Measurements from ENCODE around the gene PPP1R12B.
"Not testable (repeated sequence)": the region's sequence is repeated elsewhere in the genome, so short reads cannot be mapped to it uniquely, and the experiment has no call there.

PPP1R12B gene

GRCh38 chr1:202405928-202406327 lies 57.4 kb downstream of the PPP1R12B start:
- no peak for DNase-seq

GRCh38 chr1:202406896-202407295 lies 58.4 kb downstream of the PPP1R12B start:
- not testable (repeated sequence) for DNase-seq

- DNase-seq, result not testable (repeated sequence)
Measured at GRCh38 chr1:202407378-202407777, 58.9 kb downstream of the PPP1R12B start.

GRCh38 chr1:202410251-202410650 lies 61.8 kb downstream of the PPP1R12B start:
- DNase-seq, result not testable (repeated sequence)

GRCh38 chr1:202410854-202411357 lies 62.4 kb downstream of the PPP1R12B start:
- peak; percentile 3 for DNase-seq

- DNase-seq, result no peak
Measured at GRCh38 chr1:202411422-202411821, 62.9 kb downstream of the PPP1R12B start.

GRCh38 chr1:202412421-202412820 lies 63.9 kb downstream of the PPP1R12B start:
- DNase-seq, result not testable (repeated sequence)

GRCh38 chr1:202416641-202417040 lies 68.1 kb downstream of the PPP1R12B start:
- DNase-seq, result no peak

- DNase-seq, result not testable (repeated sequence)
Measured at GRCh38 chr1:202417141-202417540, 68.6 kb downstream of the PPP1R12B start.

GRCh38 chr1:202417762-202418201 lies 69.3 kb downstream of the PPP1R12B start:
- DNase-seq, result not testable (repeated sequence)

- not testable (repeated sequence) for DNase-seq
Measured at GRCh38 chr1:202419731-202420130, 71.2 kb downstream of the PPP1R12B start.

GRCh38 chr1:202420422-202421094 lies 72.1 kb downstream of the PPP1R12B start:
- not testable (repeated sequence) for DNase-seq

- DNase-seq, result not testable (repeated sequence)
Measured at GRCh38 chr1:202422709-202423108, 74.2 kb downstream of the PPP1R12B start.

GRCh38 chr1:202424260-202424659 lies 75.8 kb downstream of the PPP1R12B start:
- not testable (repeated sequence) for DNase-seq

- DNase-seq, result not testable (repeated sequence)
Measured at GRCh38 chr1:202430111-202430510, 81.6 kb downstream of the PPP1R12B start.

- peak; percentile 36 for DNase-seq
Measured at GRCh38 chr1:202432338-202432737, 83.8 kb downstream of the PPP1R12B start.

- DNase-seq, result no peak
Measured at GRCh38 chr1:202433155-202434043, 84.9 kb downstream of the PPP1R12B start.

GRCh38 chr1:202434059-202434458 lies 85.6 kb downstream of the PPP1R12B start:
- no peak for DNase-seq

GRCh38 chr1:202438393-202439174 lies 90.1 kb downstream of the PPP1R12B start:
- DNase-seq, result no peak

GRCh38 chr1:202439308-202439707 lies 90.8 kb downstream of the PPP1R12B start:
- DNase-seq, result no peak

GRCh38 chr1:202448140-202448539 lies 99.6 kb downstream of the PPP1R12B start:
- DNase-seq, result not testable (repeated sequence)

GRCh38 chr1:202451641-202452040 lies 103.1 kb downstream of the PPP1R12B start:
- DNase-seq, result not testable (repeated sequence)

- DNase-seq, result no peak
Measured at GRCh38 chr1:202452508-202452907, 104.0 kb downstream of the PPP1R12B start.

All from SHP77 treated with DMSO at 0.1 percent for 48 hours (cell line).